ENCODE results near the gene GNB5.

- TF ChIP-seq EP300 (conservative IDR thresholded peaks at IDR 0.05; ENCODE audit: poor library complexity, severe bottlenecking) (no peak), CTCF (IDR thresholded peaks at IDR 0.05; ENCODE audit: poor library complexity, severe bottlenecking) (no peak)
Observed at GRCh38 chr15:52193321-52193720, 2.1 kb upstream of the GNB5 start.

Measured in neural cell (in vitro differentiated cells).